ENCODE results near the gene PET117. TPM values are rescaled to one million over a fixed set of nuclear protein-coding genes. Genes with fewer than 3 reads are reported as not detected.
"Not testable (repeated sequence)": the region's sequence is repeated elsewhere in the genome, so short reads cannot be mapped to it uniquely, and the experiment has no call there.

Gene PET117
- total RNA-seq (2014; rRNA removed; shearing (Covaris generic)): 47.9 and 50.6 TPM in 2 replicates
- 26.3 and 27.4 TPM in 2 replicates for polyA plus RNA-seq (2015; cell fraction: cytosol; rRNA removed)
- 7.9 and 10.8 TPM in 2 replicates for polyA plus RNA-seq (2015; cell fraction: nucleus; rRNA removed)

GRCh38 chr20:18137412-18138265 lies at the start of gene PET117, which contains the start of gene KAT14:
Gene PET117, plus strand, starts transcription at chr20:18137863. Its CDS starts 93 bp downstream, at chr20:18137956.
Gene KAT14, plus strand, starts transcription at chr20:18137863. Its CDS starts 4,798 bp downstream, at chr20:18142661.
- in situ Hi-C loops (cut with HindIII; ENCODE audit: low pct_unique_long_range_greater_than_20kb, low sequenced_read_pairs): no loop called here
- peak; percentile 89 for DNase-seq (ENCODE audit: low read depth, low spot score)

- in situ Hi-C loops (cut with HindIII; ENCODE audit: low pct_unique_long_range_greater_than_20kb, low sequenced_read_pairs); DNase-seq (ENCODE audit: low read depth, low spot score): not testable (repeated sequence)
These were observed 49.4 kb upstream of the PET117 start for GRCh38 chr20:18088298-18088697.

GRCh38 chr20:18088841-18089240 lies 48.8 kb upstream of the PET117 start:
- DNase-seq (ENCODE audit: low read depth, low spot score); in situ Hi-C loops (cut with HindIII; ENCODE audit: low pct_unique_long_range_greater_than_20kb, low sequenced_read_pairs): not testable (repeated sequence)

GRCh38 chr20:18090044-18090443 lies 47.6 kb upstream of the PET117 start:
- no peak for DNase-seq (ENCODE audit: low read depth, low spot score)
- in situ Hi-C loops (cut with HindIII; ENCODE audit: low pct_unique_long_range_greater_than_20kb, low sequenced_read_pairs): no loop called here

GRCh38 chr20:18090477-18090876 lies 47.2 kb upstream of the PET117 start:
- no peak for DNase-seq (ENCODE audit: low read depth, low spot score)
- in situ Hi-C loops (cut with HindIII; ENCODE audit: low pct_unique_long_range_greater_than_20kb, low sequenced_read_pairs): no loop called here

GRCh38 chr20:18091623-18092022 lies 46.0 kb upstream of the PET117 start:
- in situ Hi-C loops (cut with HindIII; ENCODE audit: low pct_unique_long_range_greater_than_20kb, low sequenced_read_pairs): no loop called here
- DNase-seq (ENCODE audit: low read depth, low spot score): no peak

- no peak for DNase-seq (ENCODE audit: low read depth, low spot score)
These were observed 44.8 kb upstream of the PET117 start for GRCh38 chr20:18092890-18093289.

GRCh38 chr20:18093388-18093787 lies 44.3 kb upstream of the PET117 start:
- no peak for DNase-seq (ENCODE audit: low read depth, low spot score)
- in situ Hi-C loops (cut with HindIII; ENCODE audit: low pct_unique_long_range_greater_than_20kb, low sequenced_read_pairs): no loop called here

More at GRCh38 chr20:18092890-18093289, 44.8 kb upstream of the PET117 start:
- in situ Hi-C loops (cut with HindIII; ENCODE audit: low pct_unique_long_range_greater_than_20kb, low sequenced_read_pairs): no loop called here

GRCh38 chr20:18094191-18094590 lies 43.5 kb upstream of the PET117 start:
- no peak for DNase-seq (ENCODE audit: low read depth, low spot score)
- in situ Hi-C loops (cut with HindIII; ENCODE audit: low pct_unique_long_range_greater_than_20kb, low sequenced_read_pairs): no loop called here

- in situ Hi-C loops (cut with HindIII; ENCODE audit: low pct_unique_long_range_greater_than_20kb, low sequenced_read_pairs); DNase-seq (ENCODE audit: low read depth, low spot score): not testable (repeated sequence)
These were observed 37.1 kb upstream of the PET117 start for GRCh38 chr20:18100569-18100968.

- no peak for DNase-seq (ENCODE audit: low read depth, low spot score)
- in situ Hi-C loops (cut with HindIII; ENCODE audit: low pct_unique_long_range_greater_than_20kb, low sequenced_read_pairs): no loop called here
These were observed 36.4 kb upstream of the PET117 start for GRCh38 chr20:18101125-18101810.

- in situ Hi-C loops (cut with HindIII; ENCODE audit: low pct_unique_long_range_greater_than_20kb, low sequenced_read_pairs): no loop called here
- DNase-seq (ENCODE audit: low read depth, low spot score): no peak
These were observed 34.2 kb upstream of the PET117 start for GRCh38 chr20:18103497-18103896.

- DNase-seq (ENCODE audit: low read depth, low spot score): no peak
- in situ Hi-C loops (cut with HindIII; ENCODE audit: low pct_unique_long_range_greater_than_20kb, low sequenced_read_pairs): no loop called here
These were observed 29.3 kb upstream of the PET117 start for GRCh38 chr20:18108326-18108725.

- in situ Hi-C loops (cut with HindIII; ENCODE audit: low pct_unique_long_range_greater_than_20kb, low sequenced_read_pairs); DNase-seq (ENCODE audit: low read depth, low spot score): not testable (repeated sequence)
These were observed 9.1 kb upstream of the PET117 start for GRCh38 chr20:18128574-18128973.

GRCh38 chr20:18132663-18133062 lies 5.0 kb upstream of the PET117 start:
- in situ Hi-C loops (cut with HindIII; ENCODE audit: low pct_unique_long_range_greater_than_20kb, low sequenced_read_pairs): no loop called here
- no peak for DNase-seq (ENCODE audit: low read depth, low spot score)

- in situ Hi-C loops (cut with HindIII; ENCODE audit: low pct_unique_long_range_greater_than_20kb, low sequenced_read_pairs): no loop called here
These were observed 3.7 kb upstream of the PET117 start for GRCh38 chr20:18133962-18134361.

GRCh38 chr20:18138266-18138582 lies 561 bp downstream of the PET117 start:
- no peak for DNase-seq (ENCODE audit: low read depth, low spot score)
- in situ Hi-C loops (cut with HindIII; ENCODE audit: low pct_unique_long_range_greater_than_20kb, low sequenced_read_pairs): no loop called here

More at GRCh38 chr20:18133962-18134361, 3.7 kb upstream of the PET117 start:
- DNase-seq (ENCODE audit: low read depth, low spot score): no peak
